Neural progenitor cell (in vitro differentiated cells): ENCODE results near the gene OPCML. TPM values are rescaled to one million over a fixed set of nuclear protein-coding genes. Genes with fewer than 3 reads are reported as not detected.

Experiments used
- DNase-seq: peaks from one replicate; pipeline ENCODE4 v3.0.0-alpha.2; 2016; ENCODE audit warnings: low spot score
- H2AFZ ChIP-seq: fragments of 200-600 bp; sonication (generic); replicated peaks from 2 replicates; pipeline ENCODE4 v1.6.1; 2016; ENCODE audit warnings: antibody characterized with exemption
- H3F3A ChIP-seq: fragments of 200-600 bp; sonication (generic); 2 replicates; pipeline ENCODE4 v1.6.1; 2016; ENCODE audit warnings: antibody characterized with exemption, low read depth
- H3K27ac ChIP-seq: fragments of 200-600 bp; sonication (generic); 2 replicates; pipeline ENCODE4 v1.5.1; 2016; ENCODE audit warnings: mild to moderate bottlenecking
- H3K27me3 ChIP-seq: fragments of 200-600 bp; sonication (generic); 2 replicates; pipeline ENCODE4 v1.6.1; 2016; ENCODE audit warnings: mild to moderate bottlenecking, moderate library complexity
- H3K36me3 ChIP-seq: fragments of 200-600 bp; sonication (generic); 2 replicates; pipeline ENCODE4 v1.5.1; 2016
- H3K4me1 ChIP-seq: fragments of 200-600 bp; sonication (generic); 2 replicates; pipeline ENCODE4 v1.6.1; 2016; ENCODE audit warnings: mixed run types
- H3K4me2 ChIP-seq: fragments of 200-600 bp; sonication (generic); 2 replicates; pipeline ENCODE4 v1.6.1; 2016
- H3K4me3 ChIP-seq: fragments of 200-600 bp; sonication (generic); 2 replicates; pipeline ENCODE4 v1.5.1; 2016
- H3K79me2 ChIP-seq: fragments of 200-600 bp; sonication (generic); 2 replicates; pipeline ENCODE4 v1.6.1; 2016; ENCODE audit warnings: low read depth
- H3K9ac ChIP-seq: fragments of 200-600 bp; sonication (generic); 2 replicates; pipeline ENCODE4 v1.6.1; 2016
- H3K9me3 ChIP-seq: fragments of 200-600 bp; sonication (generic); 2 replicates; pipeline ENCODE4 v1.5.1; 2016; ENCODE audit warnings: low read depth
- H4K20me1 ChIP-seq: fragments of 200-600 bp; sonication (generic); 2 replicates; pipeline ENCODE4 v1.6.1; 2016; ENCODE audit warnings: low read depth
- H3K27ac Mint-ChIP-seq: 3 replicates; pipeline ENCODE4 v1.8.0; 2021; ENCODE audit warnings: mixed read lengths
- H3K27me3 Mint-ChIP-seq: 2 replicates; pipeline ENCODE4 v1.8.0; 2022; ENCODE audit warnings: low read depth, mild to moderate bottlenecking, inconsistent platforms, moderate library complexity, mixed read lengths; ENCODE audit not compliant: insufficient read depth
- H3K36me3 Mint-ChIP-seq: 3 replicates; pipeline ENCODE4 v1.8.0; 2021; ENCODE audit warnings: mixed read lengths
- H3K4me1 Mint-ChIP-seq: 3 replicates; pipeline ENCODE4 v1.8.0; 2021; ENCODE audit warnings: mixed read lengths
- H3K4me3 Mint-ChIP-seq: 3 replicates; pipeline ENCODE4 v1.8.0; 2021; ENCODE audit warnings: mild to moderate bottlenecking, moderate library complexity, mixed read lengths
- H3K9me3 Mint-ChIP-seq: 3 replicates; pipeline ENCODE4 v1.8.0; 2020; ENCODE audit warnings: mixed read lengths
- CTCF ChIP-seq: fragments of 200-600 bp; sonication (generic); IDR thresholded peaks from 2 replicates; pipeline ENCODE4 v1.5.1; 2017; ENCODE audit warnings: antibody characterized with exemption, mild to moderate bottlenecking
- EZH2 ChIP-seq: fragments of 200-600 bp; sonication (generic); IDR thresholded peaks from 2 replicates; pipeline ENCODE4 v1.6.1; 2017; ENCODE audit warnings: antibody characterized with exemption, mild to moderate bottlenecking, moderate library complexity
- EZH2phosphoT487 ChIP-seq: fragments of 200-600 bp; sonication (generic); IDR thresholded peaks from 2 replicates; pipeline ENCODE4 v1.6.1; 2017; ENCODE audit warnings: antibody characterized with exemption
- total RNA-seq: library from RNA; depleted of rRNA; stranded (reverse); fragments of >200 nt; gene quantifications from 2 replicates; pipeline ENCODE4 v1.2.3, GENCODE V29; 2015; ENCODE audit warnings: low replicate concordance

The OPCML gene
- total RNA-seq, 1 donor from 2014 or later: 0.02 TPM

GRCh38 chr11:132971351-132971750 is 561.0 kb downstream of the OPCML start:
- H3K27me3 ChIP-seq: no peaks in the 10 kb centered on the region
- no peak overlapping the region for H3K4me2 ChIP-seq
- H3K27ac ChIP-seq: no peak overlapping the region
- DNase-seq: peak; percentile 7
- H3K4me3 ChIP-seq: no peak overlapping the region
- H2AFZ ChIP-seq: no peak overlapping the region
- no peaks in the 10 kb centered on the region for H3K36me3 ChIP-seq
- Mint-ChIP-seq H3K27me3 (no peaks in the 10 kb centered on the region), H3K27ac (no peak overlapping the region), H3K4me1 (peaks cover 11% of the 10 kb centered on the region), H3K4me3 (no peak overlapping the region), H3K9me3 (no peaks in the 10 kb centered on the region), H3K36me3 (no peaks in the 10 kb centered on the region)
- no peaks in the 10 kb centered on the region for H3K79me2 ChIP-seq
- TF ChIP-seq CTCF (no peak), EZH2phosphoT487 (no peak), EZH2 (no peak)
- no peaks in the 10 kb centered on the region for H3K9me3 ChIP-seq
- no peak overlapping the region for H3K9ac ChIP-seq
- no peaks in the 10 kb centered on the region for H3F3A ChIP-seq
- no peaks in the 10 kb centered on the region for H4K20me1 ChIP-seq
- H3K4me1 ChIP-seq: no peaks in the 10 kb centered on the region

GRCh38 chr11:132969892-132970291 is 562.4 kb downstream of the OPCML start:
- Mint-ChIP-seq H3K36me3 (no peaks in the 10 kb centered on the region), H3K9me3 (no peaks in the 10 kb centered on the region), H3K27ac (no peak overlapping the region), H3K4me1 (peaks cover 11% of the 10 kb centered on the region), H3K4me3 (no peak overlapping the region), H3K27me3 (no peaks in the 10 kb centered on the region)
- DNase-seq: no peak
- H3F3A ChIP-seq: no peaks in the 10 kb centered on the region
- no peak overlapping the region for H2AFZ ChIP-seq
- H3K27me3 ChIP-seq: no peaks in the 10 kb centered on the region
- H3K27ac ChIP-seq: no peak overlapping the region
- H3K79me2 ChIP-seq: no peaks in the 10 kb centered on the region
- no peak overlapping the region for H3K4me2 ChIP-seq
- H3K4me3 ChIP-seq: no peak overlapping the region
- no peak overlapping the region for H3K9ac ChIP-seq
- no peaks in the 10 kb centered on the region for H4K20me1 ChIP-seq
- no peaks in the 10 kb centered on the region for H3K4me1 ChIP-seq
- TF ChIP-seq CTCF: no peak
- no peak for TF ChIP-seq EZH2
- TF ChIP-seq EZH2phosphoT487: no peak
- H3K9me3 ChIP-seq: no peaks in the 10 kb centered on the region
- no peaks in the 10 kb centered on the region for H3K36me3 ChIP-seq

DNA sequence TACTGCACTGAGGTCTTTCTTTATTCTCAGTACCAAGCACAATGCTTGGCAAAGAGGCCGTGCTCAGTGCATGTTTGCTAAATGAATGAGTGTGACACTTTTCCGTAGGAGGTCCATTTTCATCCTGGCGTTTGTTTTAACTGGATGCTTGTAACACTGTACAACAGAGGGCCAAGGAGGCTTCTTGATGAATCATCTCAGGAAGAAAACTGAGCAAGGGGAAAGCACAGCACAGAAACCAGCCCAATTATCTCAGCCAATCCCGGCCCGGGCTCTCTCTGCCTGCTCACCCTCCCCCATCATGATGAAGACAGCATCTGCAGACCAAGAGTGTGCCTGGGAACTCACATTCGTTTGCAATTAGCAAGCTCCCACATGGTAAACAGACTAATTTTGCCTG is 570.3 kb downstream of the OPCML start:
- Mint-ChIP-seq H3K9me3 (no peaks in the 10 kb centered on the region), H3K27ac (no peak overlapping the region), H3K4me3 (no peak overlapping the region), H3K36me3 (no peaks in the 10 kb centered on the region), H3K27me3 (peaks cover 8% of the 10 kb centered on the region), H3K4me1 (peaks cover 10% of the 10 kb centered on the region)
- Histone ChIP-seq H3K4me1 (peaks cover 5% of the 10 kb centered on the region), H3K9ac (no peak overlapping the region), H3K4me3 (no peak overlapping the region), H2AFZ (peak overlapping the region; percentile 60), H3F3A (no peaks in the 10 kb centered on the region), H3K4me2 (no peak overlapping the region), H3K27ac (no peak overlapping the region), H3K79me2 (no peaks in the 10 kb centered on the region), H4K20me1 (no peaks in the 10 kb centered on the region), H3K36me3 (no peaks in the 10 kb centered on the region), H3K27me3 (no peaks in the 10 kb centered on the region), H3K9me3 (no peaks in the 10 kb centered on the region)
- DNase-seq: no peak
- TF ChIP-seq EZH2: no peak
- TF ChIP-seq CTCF: no peak
